Stimulated activated CD4-positive, alpha-beta T cell treated with anti-CD3 and anti-CD28 coated beads, Interleukin-4, amount 100 ng/mL, for 48 hours (primary cell): Measurements from ENCODE around the gene ASTN2.

Experiments
- DNase-seq, 2 donors: peaks; one replicate each; pipeline ENCODE4 v3.0.0-alpha.2; 2020; ENCODE audit warnings: low read depth in 2 of 2

ASTN2 gene

GRCh38 chr9:117300371-117301110, 114.3 kb downstream of the ASTN2 start:
- no peak for DNase-seq

- DNase-seq: no peak
Observed at GRCh38 chr9:117296453-117296852, 118.4 kb downstream of the ASTN2 start.

- no peak for DNase-seq
Observed at GRCh38 chr9:117293206-117294114, 121.4 kb downstream of the ASTN2 start.

DNA sequence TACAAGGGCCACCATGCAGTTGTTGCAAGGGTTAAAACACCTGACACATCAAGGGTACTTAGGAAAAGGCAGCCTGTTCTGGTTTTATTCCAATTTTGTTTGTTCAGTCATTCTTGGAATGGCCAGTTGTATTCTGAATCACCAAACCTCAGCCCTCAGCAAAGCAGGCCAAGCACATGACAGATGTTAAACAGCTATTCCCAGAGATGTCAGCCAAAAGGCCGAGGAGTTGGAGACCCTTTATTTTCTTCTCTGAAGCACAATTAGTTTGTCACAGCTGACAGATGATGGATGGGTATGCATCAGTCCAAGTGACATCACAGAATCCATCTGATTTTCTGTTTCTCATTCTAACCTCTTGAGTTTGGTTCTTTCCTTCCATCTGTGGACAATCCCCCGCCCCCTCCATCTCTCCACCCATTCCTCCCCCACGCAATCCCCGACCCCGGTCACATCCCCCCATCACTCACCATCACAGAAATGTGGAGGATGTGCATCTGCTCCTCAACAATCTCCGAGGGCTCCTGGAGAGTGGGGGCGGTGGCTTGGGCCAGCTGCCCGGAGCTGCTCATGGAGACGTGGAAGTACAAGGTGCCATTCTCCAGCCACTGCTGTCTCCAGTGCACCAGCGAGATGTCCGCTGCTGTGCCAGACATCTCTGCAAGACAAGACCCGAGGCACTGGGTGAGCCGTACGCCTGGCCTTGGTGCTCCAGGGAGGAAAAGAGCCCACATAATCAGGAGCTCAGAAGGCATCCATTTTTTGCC, 123.8 kb downstream of the ASTN2 start:
- no peak for DNase-seq

- DNase-seq: no peak
Observed at GRCh38 chr9:117290306-117290840, 124.5 kb downstream of the ASTN2 start.

DNA sequence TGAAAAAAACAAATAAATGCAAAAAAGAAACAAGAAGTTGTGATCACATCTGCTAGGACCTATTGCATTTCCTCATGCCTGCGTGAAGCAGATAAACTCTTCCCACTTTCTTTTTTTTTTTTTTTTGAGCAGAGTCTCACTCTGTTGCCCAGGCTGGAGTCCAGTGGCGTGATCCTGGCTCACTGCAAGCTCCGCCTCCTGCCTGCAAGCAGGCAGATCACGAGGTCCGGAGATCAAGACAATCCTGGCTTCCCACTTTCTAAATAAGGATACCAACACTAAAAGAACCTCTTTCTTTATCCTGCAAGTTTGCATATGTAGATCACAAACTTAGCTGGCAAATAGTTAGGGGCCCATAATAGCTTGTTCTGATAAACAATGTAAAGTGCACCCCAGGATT, 128.6 kb downstream of the ASTN2 start:
- DNase-seq: no peak

DNA sequence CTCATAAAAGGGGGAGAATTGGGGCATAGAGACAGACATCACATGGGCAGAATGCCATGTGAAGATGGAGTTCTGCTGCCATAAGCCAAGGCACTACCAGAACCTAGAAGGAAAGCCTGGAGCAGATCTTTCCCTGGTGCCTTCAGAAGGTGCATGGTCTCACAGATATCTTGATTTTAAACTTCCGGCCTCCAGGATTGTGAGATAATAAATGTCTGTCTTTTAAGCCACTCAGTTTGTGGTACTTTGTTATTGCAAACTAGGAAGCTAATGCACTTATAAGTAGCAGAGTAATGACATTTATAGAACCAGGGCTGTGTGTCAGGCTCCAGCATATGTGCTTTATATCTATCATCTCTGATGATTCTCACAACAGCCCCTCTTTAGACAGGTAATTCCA, 130.4 kb downstream of the ASTN2 start:
- DNase-seq: no peak

- DNase-seq: no peak
Observed at GRCh38 chr9:117282541-117282940, 132.3 kb downstream of the ASTN2 start.

DNA sequence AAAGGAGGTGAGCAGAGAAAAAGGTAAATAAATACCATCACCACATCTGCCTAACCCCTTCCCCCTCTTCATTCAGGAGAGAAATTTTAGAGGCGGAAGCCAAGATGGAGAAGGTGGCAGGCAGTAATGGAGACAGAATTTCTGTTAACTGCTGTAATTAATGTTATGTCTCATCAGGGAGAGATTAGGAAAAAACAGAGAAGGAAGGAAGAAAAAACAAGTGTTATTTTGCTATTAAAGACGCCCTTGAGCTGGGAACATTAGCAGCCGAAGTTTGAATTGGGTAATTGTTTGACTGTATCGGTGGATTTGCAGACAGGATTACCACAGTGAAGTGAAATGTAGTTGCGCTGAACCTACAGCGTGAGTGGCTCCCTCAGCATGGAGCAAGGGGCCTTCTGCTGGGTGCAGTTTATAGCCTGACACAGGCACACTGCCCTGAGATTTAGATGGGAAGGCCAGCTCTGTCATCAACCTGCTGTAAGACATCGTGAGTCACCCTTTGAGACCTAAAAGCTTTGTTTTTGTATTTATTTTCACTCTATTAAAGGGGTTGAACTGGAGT, 136.3 kb downstream of the ASTN2 start:
- DNase-seq: no peak

DNA sequence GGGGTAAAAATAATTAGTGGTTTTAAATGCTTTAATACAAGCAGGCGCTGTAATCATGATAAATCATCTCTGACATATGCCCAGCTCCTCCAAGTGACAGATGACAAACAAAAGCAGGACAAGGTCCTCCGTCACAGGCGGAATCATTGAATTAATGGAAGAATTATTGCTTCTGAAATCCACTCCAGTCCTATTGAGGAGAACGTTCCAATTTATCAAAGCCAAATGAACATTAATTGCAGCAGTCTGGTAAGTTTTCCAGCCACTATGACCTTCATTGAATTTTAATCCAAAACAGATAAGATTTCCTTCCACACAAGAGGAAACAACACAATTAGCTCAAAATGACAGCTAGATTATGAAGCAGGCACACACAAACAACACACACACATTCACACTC, 136.8 kb downstream of the ASTN2 start:
- DNase-seq: no peak

GRCh38 chr9:117276444-117276843, 138.4 kb downstream of the ASTN2 start:
- DNase-seq: no peak

DNA sequence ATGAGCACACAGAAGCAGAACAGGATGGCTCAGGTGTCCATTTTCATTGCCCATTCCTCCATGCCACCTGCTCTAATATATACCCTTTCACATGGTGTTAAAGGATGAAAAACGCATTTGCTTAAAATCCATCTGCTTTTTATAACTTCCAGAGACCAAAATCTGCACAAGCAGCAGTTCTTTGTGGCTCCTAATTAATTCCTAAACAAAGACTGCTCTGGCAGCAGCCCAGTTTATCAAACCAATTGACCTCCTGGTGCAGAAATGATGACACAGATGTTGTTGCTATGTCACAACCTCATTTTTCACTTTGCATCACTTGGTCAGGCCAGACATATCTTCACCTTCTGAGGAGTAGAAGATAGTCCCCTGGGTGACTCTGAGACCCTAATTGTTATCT, 141.2 kb downstream of the ASTN2 start:
- no peak for DNase-seq

- no peak for DNase-seq
Observed at GRCh38 chr9:117268847-117269446, 145.9 kb downstream of the ASTN2 start.

DNA sequence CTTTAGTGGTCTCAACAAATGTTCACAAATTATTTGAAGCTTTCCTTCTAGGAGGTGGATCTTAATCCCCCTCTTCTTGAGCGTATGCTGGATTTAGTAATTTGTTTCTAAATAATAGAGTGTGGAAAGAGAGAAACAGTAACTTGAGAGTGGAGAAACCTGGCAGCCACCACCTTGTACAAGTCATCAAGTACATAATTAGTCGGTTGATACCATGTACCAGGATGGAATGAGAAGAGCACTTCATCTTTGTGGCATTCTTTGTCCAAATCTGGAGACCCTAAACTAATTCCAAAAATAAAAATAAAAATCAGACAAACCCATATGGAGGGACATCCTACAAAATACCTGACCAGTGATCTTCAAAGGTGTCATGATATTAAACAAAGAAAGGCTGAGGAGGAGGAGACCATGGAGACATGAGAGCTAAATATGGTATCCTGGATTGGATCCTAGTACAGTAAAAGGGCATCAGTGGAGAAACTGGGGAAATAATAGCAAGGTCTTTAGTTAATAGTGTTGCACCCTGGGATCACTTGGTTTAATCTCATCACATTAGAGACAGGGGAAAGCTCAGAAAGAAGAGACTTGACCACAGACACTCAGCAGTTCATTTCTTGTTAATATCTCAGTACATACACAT, 147.9 kb downstream of the ASTN2 start:
- DNase-seq: no peak

DNA sequence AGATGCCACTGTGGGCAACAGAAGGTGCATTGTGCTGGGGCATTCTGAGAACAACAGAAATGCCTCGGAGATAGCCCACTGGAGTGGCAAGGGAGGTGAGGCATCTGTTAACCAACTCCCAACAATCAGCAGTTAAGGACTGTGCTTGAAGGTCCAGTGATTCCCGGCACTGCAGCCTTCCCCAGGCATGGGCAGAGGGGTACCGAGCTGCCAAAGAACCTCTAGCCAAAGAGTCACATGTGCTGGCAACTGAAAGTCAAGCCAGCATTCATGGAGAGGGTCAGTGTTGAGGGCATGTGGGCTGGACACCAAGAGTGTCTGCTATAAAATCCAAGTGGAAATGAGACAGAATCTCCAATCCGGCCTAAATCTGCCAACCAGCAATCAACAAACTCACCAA, 149.6 kb downstream of the ASTN2 start:
- DNase-seq: no peak

DNA sequence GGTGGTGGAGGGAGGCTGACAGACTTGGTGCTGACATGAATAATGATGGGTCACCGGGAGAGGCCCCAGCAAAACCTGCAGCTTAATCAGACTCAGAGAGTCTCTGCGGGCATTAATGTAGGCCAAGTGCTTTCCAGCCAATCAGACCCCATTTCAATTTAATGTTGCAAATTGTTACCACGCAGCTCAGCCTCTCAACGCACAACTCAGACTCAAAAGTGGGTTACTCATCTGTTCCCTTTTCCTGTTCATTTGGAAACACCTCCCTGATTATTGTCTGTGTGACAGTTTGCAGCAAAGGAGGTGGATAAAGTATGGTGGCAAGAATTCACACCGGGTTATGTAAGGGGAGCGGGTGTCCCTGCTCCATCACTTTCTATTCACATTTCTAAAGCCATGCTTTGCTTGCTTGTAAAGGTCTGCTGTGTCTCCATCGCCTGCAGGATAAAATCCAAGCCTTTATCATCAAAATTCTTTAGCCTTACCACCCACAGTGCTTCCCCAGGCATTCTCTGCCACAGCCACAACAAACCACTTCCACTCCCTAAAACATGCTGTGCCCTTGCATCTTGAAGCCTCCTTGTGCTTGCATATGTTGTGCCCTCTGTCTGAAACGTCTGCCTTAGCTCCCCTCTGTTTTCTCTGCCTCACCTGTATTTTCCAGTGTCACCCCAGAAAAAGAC, 156.5 kb downstream of the ASTN2 start:
- no peak for DNase-seq

GRCh38 chr9:117253261-117253660, 161.6 kb downstream of the ASTN2 start:
- DNase-seq: no peak

DNA sequence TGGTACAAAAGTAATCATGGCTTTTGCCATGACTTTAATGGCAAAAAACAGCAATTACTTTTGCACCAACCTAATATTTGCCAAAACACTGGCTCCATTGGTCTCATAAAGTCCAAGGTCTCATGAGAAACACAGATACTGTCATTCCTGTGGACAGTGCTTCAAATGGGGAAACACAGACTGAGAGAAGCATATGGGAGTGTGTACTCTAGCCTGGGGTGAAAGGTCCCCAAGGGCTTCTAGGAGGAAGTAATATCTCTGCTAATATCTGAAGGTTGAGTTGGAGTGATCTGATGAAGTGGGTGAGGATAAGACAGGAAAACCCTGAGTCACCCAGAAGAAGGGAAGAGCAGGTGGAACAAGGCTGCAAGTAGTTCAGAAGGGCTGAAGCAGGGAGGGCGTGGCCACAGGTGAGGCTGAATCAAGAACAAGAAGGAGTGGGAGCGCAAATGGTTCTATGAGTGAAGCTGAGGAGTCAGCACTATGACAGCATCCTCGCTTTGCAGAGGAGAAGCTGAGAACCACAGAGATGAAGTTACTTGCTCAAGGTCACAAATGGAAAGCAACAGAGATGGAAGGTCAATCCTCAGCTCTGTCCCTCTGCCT, 164.1 kb downstream of the ASTN2 start:
- no peak for DNase-seq

DNA sequence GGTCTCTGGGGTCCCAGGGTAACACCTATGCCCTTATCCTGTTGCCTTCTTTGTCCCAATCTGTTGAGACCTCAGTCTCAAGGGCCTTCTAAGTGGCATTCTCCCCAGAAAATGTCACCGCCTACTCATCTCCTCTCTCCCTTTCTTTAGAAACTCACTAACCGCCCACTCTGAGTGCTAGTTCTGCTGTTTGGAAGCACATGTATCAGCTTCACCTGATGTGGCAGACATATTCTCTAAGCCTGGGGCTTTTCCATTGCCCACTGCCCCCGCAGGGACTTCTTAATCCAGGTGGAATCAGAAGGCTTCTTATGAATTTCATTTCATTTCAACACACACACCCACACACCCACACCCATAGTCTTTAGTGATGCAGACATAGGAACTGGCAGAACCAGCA, 165.1 kb downstream of the ASTN2 start:
- no peak for DNase-seq

DNA sequence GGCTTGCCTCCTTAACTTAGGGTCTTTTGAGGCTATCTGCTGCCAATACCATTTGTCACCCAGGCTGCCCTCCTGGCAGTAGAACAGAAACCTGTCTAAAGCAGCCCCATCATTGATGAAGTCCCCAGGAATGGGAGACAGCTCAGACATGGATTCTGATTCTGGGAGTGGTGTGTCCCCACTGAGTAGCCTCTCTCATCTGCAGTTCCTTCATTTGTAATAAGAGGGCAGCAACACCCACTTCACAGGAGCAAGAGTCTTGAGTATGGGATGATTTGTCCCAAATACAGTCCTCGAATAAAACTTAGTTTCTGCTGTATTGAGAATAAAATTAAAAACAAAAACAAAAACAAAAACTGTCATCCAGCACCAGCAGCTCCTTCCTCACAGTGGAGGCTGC, 167.6 kb downstream of the ASTN2 start:
- no peak for DNase-seq
